ENCODE results near the gene CEMIP2. TPM values are rescaled to one million over a fixed set of nuclear protein-coding genes. Genes with fewer than 3 reads are reported as not detected.

Gene CEMIP2
- total and polyA plus RNA-seq, 9 donors, result 6.3 to 91.3 (median 11.0) TPM

GRCh38 chr9:71690063-71690688 lies 78.1 kb downstream of the CEMIP2 start:
- Histone ChIP-seq H3K27ac (no peak overlapping the region), H3K4me3 (no peak overlapping the region), H3K4me1 (ENCODE audit: insufficient read depth) (no peaks in the 10 kb centered on the region), H3K36me3 (no peaks in the 10 kb centered on the region), H3K9me3 (no peaks in the 10 kb centered on the region), H3K27me3 (no peaks in the 10 kb centered on the region)
- 87 to 93% (median 91%) methylated on average over 10 of the region's 10 CpGs for WGBS, 3 donors
- TF ChIP-seq POLR2A (IDR thresholded peaks at IDR 0.05), result no peak
- no peak for TF ChIP-seq EP300 (IDR thresholded peaks at IDR 0.05)
- TF ChIP-seq CTCF (IDR thresholded peaks at IDR 0.05), result no peak
- intact Hi-C loops (cut with DNase I), result no loop called here
- no peak for DNase-seq

- Histone ChIP-seq H3K4me1 (ENCODE audit: insufficient read depth) (no peaks in the 10 kb centered on the region), H3K9me3 (no peaks in the 10 kb centered on the region), H3K27ac (no peak overlapping the region), H3K36me3 (no peaks in the 10 kb centered on the region), H3K27me3 (no peaks in the 10 kb centered on the region), H3K4me3 (no peak overlapping the region)
- intact Hi-C loops (cut with DNase I), result loop anchor here in 1 of 4 donors (10.0 kb wide), 1 partner anchor 73 kb away; no protein-coding TSS in a partner anchor
- 59 to 75% (median 60%) methylated on average over 1 of the region's 1 CpG for WGBS, 3 donors
- no peak for TF ChIP-seq EP300 (IDR thresholded peaks at IDR 0.05)
- TF ChIP-seq POLR2A (IDR thresholded peaks at IDR 0.05), result no peak
- TF ChIP-seq CTCF (IDR thresholded peaks at IDR 0.05), result no peak
- no peak for DNase-seq
These were observed 80.6 kb downstream of the CEMIP2 start for GRCh38 chr9:71687676-71688075.

- Histone ChIP-seq H3K27me3 (no peaks in the 10 kb centered on the region), H3K9me3 (no peaks in the 10 kb centered on the region), H3K36me3 (no peaks in the 10 kb centered on the region), H3K4me3 (no peak overlapping the region), H3K4me1 (ENCODE audit: insufficient read depth) (no peaks in the 10 kb centered on the region), H3K27ac (no peak overlapping the region)
- 95 to 96% (median 95%) methylated on average over 7 of the region's 7 CpGs for WGBS, 3 donors
- DNase-seq, result no peak
- intact Hi-C loops (cut with DNase I), result loop anchor here in 1 of 4 donors (10.0 kb wide), 1 partner anchor 71 kb away; no protein-coding TSS in a partner anchor
- no peak for TF ChIP-seq EP300 (IDR thresholded peaks at IDR 0.05)
- no peak for TF ChIP-seq CTCF (IDR thresholded peaks at IDR 0.05)
- no peak for TF ChIP-seq POLR2A (IDR thresholded peaks at IDR 0.05)
These were observed 82.3 kb downstream of the CEMIP2 start for GRCh38 chr9:71685988-71686387.

DNA sequence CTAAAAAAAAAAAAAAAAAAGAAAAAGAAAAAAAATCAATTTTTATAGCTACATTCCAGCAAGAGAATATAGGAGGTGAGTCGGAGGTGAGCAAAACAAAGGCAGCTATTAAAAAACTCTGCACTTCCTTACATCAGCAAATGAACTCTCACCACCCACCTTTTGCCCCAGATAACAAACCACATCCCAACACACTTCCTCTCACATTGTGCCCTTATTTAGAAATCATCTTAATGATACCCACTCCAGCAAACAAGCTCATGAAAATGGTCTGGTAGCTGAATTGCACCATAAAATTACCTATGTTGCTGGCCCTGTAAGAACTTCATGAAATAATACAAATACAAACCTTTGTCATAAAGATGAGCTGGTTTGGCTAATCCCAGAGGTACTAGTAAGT lies 82.9 kb downstream of the CEMIP2 start:
- intact Hi-C loops (cut with DNase I), result loop anchor here in 1 of 4 donors (10.0 kb wide), 1 partner anchor 71 kb away; no protein-coding TSS in a partner anchor
- Histone ChIP-seq H3K4me3 (no peak overlapping the region), H3K9me3 (no peaks in the 10 kb centered on the region), H3K4me1 (ENCODE audit: insufficient read depth) (no peaks in the 10 kb centered on the region), H3K27ac (no peak overlapping the region), H3K36me3 (no peaks in the 10 kb centered on the region), H3K27me3 (no peaks in the 10 kb centered on the region)
- TF ChIP-seq POLR2A (IDR thresholded peaks at IDR 0.05) (no peak), EP300 (IDR thresholded peaks at IDR 0.05) (no peak), CTCF (IDR thresholded peaks at IDR 0.05) (no peak)
- no peak for DNase-seq
- WGBS, 3 donors, result 81 to 94% (median 81%) methylated on average over 1 of the region's 1 CpG

Data from ovary (tissue), 9 donors.